Measurements from ENCODE around the gene DHRS12.
"Not testable (repeated sequence)": the region's sequence is repeated elsewhere in the genome, so short reads cannot be mapped to it uniquely, and the experiment has no call there.

DHRS12 gene

GRCh38 chr13:51828730-51829567 lies 25.0 kb upstream of the DHRS12 start:
- no peak for DNase-seq (ENCODE audit: low read depth in 2 of 2)

GRCh38 chr13:51827254-51827653 lies 23.3 kb upstream of the DHRS12 start:
- DNase-seq (ENCODE audit: low read depth in 2 of 2), result no peak

- DNase-seq (ENCODE audit: low read depth in 2 of 2), result no peak
Measured at GRCh38 chr13:51826606-51827005, 22.6 kb upstream of the DHRS12 start.

DNA sequence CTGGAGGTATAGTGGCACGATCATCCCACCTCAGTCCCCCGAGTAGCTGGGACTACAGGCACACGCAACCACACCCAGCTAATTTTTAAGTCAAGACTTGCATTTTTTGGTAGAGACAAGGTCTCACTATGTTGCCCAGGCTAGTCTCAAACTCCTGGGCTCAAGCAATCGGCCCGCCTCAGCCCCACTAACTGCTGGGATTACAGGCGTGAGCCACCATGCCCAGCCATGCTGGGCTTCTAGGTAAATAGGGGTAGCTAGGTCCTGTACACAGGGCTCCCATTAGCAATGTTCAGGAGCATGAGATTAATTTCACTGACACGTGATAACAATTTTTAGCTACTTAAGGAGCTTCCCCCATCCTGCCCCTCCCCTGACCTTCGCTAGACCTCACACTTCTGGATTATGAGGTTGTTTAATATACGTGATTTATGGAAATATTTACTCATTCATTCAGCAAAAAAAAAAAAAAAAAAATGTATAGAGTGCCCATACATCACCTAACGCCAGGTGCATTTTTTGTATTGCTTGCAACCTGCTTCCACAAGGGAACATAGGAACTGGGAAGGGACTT lies 21.8 kb upstream of the DHRS12 start:
- DNase-seq (ENCODE audit: low read depth in 2 of 2), result no peak

DNA sequence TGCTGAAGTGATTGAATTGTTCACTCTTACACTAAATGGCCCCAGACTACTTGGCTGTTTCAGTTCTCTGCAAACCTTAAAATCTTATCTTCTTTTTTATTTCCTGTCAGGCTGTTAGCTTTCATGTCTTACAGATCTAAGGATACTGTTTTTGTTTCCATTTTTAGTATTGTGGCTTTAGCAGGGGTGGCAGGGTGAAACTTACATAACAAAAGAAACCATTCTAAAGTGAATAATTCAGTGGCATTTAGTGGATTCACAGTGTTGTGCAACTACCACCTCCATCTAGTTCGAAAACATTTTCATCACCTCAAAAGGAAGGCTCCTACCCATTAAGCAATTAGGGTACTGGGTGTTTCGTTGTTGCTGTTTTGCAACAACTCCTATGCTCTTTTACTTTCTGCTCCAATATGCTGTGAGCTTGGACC lies 21.2 kb upstream of the DHRS12 start:
- DNase-seq (ENCODE audit: low read depth in 2 of 2), result no peak

DNA sequence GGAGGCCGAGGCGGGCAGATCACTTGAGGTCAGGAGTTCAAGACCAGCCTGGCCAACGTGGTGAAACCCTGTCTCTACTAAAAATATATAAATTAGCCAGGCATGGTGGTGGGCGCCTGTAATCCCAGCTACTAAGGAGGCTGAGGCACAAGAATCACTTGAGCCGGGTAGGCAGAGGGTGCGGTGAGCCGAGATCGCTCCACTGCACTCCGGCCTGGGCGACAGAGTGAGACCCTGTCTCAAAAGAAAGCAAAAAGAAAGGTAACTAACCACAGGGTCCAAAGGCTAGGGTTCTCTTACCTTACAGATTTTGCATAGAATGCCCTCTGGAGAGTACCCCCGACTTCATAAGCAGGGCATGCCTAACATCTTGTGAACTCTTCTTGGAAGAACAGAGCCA lies 20.7 kb upstream of the DHRS12 start:
- not testable (repeated sequence) for DNase-seq (ENCODE audit: low read depth in 2 of 2)

DNA sequence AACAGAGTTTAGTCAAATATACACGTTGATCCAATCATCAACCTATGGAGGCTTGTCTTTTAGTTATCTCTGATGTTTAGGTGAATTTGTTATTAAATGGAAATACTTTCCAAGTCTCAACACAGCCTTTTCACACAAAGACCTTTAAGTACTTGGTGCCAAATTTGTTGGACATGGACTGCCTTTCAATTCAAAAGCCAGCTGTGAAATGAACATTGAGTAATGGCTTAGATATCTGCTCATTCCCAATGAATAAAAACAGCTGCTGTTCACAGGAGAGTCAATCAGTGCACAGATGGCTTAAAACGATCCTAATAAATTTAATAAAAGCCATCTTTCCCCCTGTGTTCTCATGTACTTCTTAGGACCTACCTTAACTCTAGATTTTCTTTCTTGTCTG lies 19.9 kb upstream of the DHRS12 start:
- no peak for DNase-seq (ENCODE audit: low read depth in 2 of 2)

GRCh38 chr13:51823359-51823758 lies 19.4 kb upstream of the DHRS12 start:
- DNase-seq (ENCODE audit: low read depth in 2 of 2), result no peak

DNA sequence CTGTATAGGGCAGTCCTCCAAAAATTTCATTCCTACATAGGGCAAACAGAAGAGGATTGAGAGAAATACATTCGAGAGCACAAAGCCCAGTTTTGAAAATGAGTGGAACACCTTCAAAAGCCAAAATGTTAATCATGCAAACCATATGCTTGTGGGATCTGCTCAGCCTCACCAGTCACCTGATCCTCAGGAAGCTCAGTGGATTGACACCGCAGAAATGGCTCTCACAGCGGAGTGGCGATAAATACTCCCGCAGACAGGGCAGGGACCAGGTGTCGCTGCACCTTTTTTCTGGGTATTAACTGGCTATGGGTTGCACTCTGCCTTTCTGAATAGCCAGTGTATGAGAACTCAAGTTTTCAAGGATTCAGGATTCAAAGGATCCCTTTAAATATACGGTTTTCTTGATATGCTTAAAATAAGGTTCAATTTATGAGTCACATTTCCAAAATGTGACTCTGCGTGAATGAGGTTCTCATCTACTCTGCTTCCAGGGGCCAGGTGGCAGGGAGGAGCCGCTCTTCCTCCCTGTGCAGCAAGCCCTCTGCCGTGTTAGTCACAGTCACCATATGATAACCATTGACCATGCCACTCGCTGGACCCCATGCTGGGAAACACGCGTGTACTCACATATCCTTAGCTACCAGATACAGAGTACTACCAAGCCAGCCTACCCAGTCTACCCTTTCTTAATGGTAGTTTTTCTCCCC lies 18.3 kb upstream of the DHRS12 start:
- DNase-seq (ENCODE audit: low read depth in 2 of 2), result no peak

- DNase-seq (ENCODE audit: low read depth in 2 of 2), result no peak
Measured at GRCh38 chr13:51821606-51822005, 17.6 kb upstream of the DHRS12 start.

DNA sequence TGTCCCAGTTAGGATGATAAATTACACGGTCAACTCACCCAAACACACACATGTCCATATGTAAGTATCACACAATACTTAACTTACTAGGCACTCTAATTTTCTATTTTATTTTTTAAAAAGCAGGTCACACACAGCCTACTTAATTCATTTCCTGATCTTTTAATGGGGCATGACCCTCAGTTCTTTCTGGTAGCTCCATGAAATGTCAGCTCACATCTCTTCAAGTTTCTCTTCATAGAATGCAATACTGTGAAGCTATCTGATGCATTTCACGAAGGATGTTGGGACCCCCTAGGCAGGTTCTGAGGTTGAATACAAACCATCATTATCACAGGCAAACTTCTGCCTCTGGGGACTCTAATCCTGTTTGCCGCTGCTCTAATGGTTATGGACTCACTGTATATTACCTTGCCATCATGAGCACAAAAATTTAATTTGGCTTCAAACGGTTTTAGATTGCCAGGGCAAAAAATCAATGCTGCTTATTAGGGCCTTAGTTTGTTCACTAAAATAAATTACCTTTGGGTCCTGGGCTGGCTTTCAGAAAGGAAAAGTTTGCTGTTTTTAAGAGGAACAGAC lies 16.1 kb upstream of the DHRS12 start:
- DNase-seq (ENCODE audit: low read depth in 2 of 2), result no peak

DNA sequence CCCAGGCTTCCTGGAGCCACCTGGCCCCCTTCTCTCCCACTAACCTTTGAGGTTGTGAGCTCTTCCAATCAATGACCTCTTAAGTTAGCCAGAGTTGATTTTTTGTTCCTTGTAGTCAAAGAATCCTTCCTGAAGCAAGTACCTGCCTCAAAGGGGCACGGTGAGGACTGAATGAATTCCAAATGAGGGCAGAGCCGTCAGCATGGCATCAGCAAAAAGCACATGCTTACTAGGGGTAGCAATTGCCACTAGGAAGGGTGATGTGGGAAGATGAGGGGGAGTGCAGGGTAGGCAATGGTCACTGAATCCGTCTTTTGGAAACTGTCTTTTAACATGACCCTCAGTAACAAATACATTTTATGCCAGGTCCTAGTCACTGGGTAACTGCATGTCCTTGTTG lies 15.6 kb upstream of the DHRS12 start:
- DNase-seq (ENCODE audit: low read depth in 2 of 2), result no peak

DNA sequence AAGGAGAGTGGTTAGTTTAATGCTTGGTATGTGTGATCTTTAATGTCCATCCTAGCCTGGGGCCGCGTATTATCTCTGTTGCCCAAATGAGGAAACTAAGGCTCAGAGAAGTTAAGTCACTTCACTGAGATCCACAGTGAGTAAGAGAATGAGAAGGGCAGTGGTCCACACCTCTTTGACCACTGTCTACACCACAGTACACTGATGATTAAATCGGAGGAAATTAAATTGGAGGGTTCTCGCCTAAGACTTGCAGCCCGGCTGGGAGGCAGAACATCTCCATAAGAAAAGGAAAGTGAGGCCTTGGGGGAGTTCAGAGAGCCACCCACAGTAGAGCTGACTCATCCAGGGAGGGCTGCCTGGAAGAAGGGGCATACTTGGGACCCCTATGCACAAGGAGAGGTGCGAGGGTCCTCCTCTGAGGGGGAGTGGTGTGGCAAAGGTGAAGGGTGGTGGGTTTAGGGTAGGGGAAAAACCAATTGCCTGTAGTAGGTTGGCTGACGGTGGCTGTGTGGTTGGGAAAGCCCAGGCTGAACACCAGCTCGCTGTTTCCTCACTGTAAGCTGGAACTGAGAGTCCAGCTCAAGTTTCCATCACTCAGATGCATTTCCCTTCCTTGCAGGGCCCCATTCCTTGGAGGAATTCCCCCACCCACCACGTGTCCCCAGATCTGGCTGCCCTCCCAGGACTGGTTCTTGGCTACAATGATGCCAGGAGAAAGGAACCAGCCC lies 15.0 kb upstream of the DHRS12 start:
- peak; percentile 39 to 59 for DNase-seq (ENCODE audit: low read depth in 2 of 2)

DNA sequence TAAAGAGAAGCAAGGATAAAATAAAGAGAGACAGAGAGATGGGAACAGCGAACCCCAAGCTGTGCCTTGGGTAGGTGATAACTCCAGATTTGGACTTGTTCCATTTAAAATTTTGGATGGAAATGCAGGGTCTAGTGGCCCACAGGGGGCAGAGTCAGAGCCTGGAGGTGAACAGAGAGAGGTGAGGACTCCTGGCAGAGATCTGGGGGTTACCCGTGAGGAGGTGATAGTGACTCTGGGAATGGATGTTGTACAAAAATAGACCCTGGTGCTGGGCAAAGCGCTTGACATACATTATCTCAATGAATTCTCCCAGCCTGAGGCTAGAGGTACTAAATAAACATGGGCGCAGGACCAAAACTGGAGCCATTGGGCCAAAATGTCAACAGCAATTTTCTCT lies 14.3 kb upstream of the DHRS12 start:
- no peak for DNase-seq (ENCODE audit: low read depth in 2 of 2)

- no peak for DNase-seq (ENCODE audit: low read depth in 2 of 2)
Measured at GRCh38 chr13:51817717-51818116, 13.8 kb upstream of the DHRS12 start.

GRCh38 chr13:51816604-51817249 lies 12.8 kb upstream of the DHRS12 start:
- no peak for DNase-seq (ENCODE audit: low read depth in 2 of 2)

- DNase-seq (ENCODE audit: low read depth in 2 of 2), result no peak
Measured at GRCh38 chr13:51815848-51816247, 11.9 kb upstream of the DHRS12 start.

- peak; percentile 41 to 65 for DNase-seq (ENCODE audit: low read depth in 2 of 2)
Measured at GRCh38 chr13:51814825-51815650, 11.1 kb upstream of the DHRS12 start.

GRCh38 chr13:51814071-51814470 lies 10.1 kb upstream of the DHRS12 start:
- DNase-seq (ENCODE audit: low read depth in 2 of 2), result no peak

DNA sequence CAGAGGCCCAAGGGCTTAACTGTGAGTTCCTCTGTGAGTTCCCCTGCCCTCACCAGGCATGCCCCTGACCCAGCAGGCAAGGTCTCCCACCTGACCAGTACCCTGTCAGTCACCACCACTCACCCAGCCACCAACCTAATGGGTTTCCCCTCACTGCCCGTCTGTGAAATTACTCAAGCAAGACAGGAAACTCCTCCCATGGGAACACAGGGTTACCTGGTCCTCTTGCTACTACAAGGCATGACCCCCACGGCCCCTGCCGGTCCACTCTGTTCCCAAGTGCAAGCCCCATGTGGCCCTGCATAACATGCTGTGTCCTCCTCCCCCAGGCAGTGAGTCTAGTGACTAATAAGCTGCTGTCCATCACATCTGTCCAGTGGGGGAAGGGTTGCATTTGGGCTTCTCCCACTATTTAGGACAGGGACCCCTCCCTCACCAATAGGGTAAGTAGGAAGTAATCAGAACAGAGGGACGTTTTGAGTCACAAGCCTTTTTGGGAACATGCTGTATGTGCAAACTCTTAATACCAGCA lies 8.0 kb upstream of the DHRS12 start:
- DNase-seq (ENCODE audit: low read depth in 2 of 2), result no peak

All from stimulated activated CD4-positive, alpha-beta T cell treated with anti-CD3 and anti-CD28 coated beads, Interleukin-12 subunit alpha, Interleukin-12 subunit beta, amount 100 ng/mL, for 24 hours (primary cell).